COR-L47 (cell line): ENCODE measurements around the gene RAPGEF1.
"Not testable (repeated sequence)": the region's sequence is repeated elsewhere in the genome, so short reads cannot be mapped to it uniquely, and the experiment has no call there.

Source experiments
- DNase-seq: peaks from one replicate; lab custom pipeline; 2025; lab: John Stamatoyannopoulos, UW

RAPGEF1 gene

GRCh38 chr9:131685753-131686706 lies 53.8 kb downstream of the RAPGEF1 start:
- DNase-seq = no peak

GRCh38 chr9:131683094-131683493 lies 56.8 kb downstream of the RAPGEF1 start:
- not testable (repeated sequence) for DNase-seq

GRCh38 chr9:131682261-131682660 lies 57.6 kb downstream of the RAPGEF1 start:
- DNase-seq = no peak

GRCh38 chr9:131681826-131682225 lies 58.0 kb downstream of the RAPGEF1 start:
- not testable (repeated sequence) for DNase-seq

GRCh38 chr9:131681108-131681507 lies 58.8 kb downstream of the RAPGEF1 start:
- DNase-seq = not testable (repeated sequence)

GRCh38 chr9:131679261-131680020 lies 60.4 kb downstream of the RAPGEF1 start:
- DNase-seq = no peak

- DNase-seq = no peak
Measured at GRCh38 chr9:131678499-131679111, 61.3 kb downstream of the RAPGEF1 start.

- no peak for DNase-seq
Measured at GRCh38 chr9:131677444-131678180, 62.3 kb downstream of the RAPGEF1 start.

GRCh38 chr9:131677049-131677443 lies 62.8 kb downstream of the RAPGEF1 start:
- no peak for DNase-seq

- DNase-seq = no peak
Measured at GRCh38 chr9:131676431-131676972, 63.4 kb downstream of the RAPGEF1 start.

- no peak for DNase-seq
Measured at GRCh38 chr9:131675437-131676022, 64.3 kb downstream of the RAPGEF1 start.

GRCh38 chr9:131674425-131675421 lies 65.2 kb downstream of the RAPGEF1 start:
- no peak for DNase-seq

- no peak for DNase-seq
Measured at GRCh38 chr9:131673531-131673930, 66.3 kb downstream of the RAPGEF1 start.

- no peak for DNase-seq
Measured at GRCh38 chr9:131673068-131673467, 66.8 kb downstream of the RAPGEF1 start.

- no peak for DNase-seq
Measured at GRCh38 chr9:131672451-131672850, 67.4 kb downstream of the RAPGEF1 start.

- no peak for DNase-seq
Measured at GRCh38 chr9:131671133-131671520, 68.7 kb downstream of the RAPGEF1 start.

GRCh38 chr9:131670247-131671132 lies 69.4 kb downstream of the RAPGEF1 start:
- no peak for DNase-seq

- no peak for DNase-seq
Measured at GRCh38 chr9:131669269-131670157, 70.4 kb downstream of the RAPGEF1 start.
